Muscle of leg (tissue), 16 donors: ENCODE data around the gene SIRT6. TPM values are rescaled to one million over a fixed set of nuclear protein-coding genes. Genes with fewer than 3 reads are reported as not detected.
"Not testable (repeated sequence)": the region's sequence is repeated elsewhere in the genome, so short reads cannot be mapped to it uniquely, and the experiment has no call there.

ENCODE experiments used
- DNase-seq: peaks from one replicate; pipeline ENCODE4 v3.0.0; 2013
- H3K27ac ChIP-seq: one replicate; pipeline ENCODE4 v1.5.1; 2013; ENCODE audit warnings: mild to moderate bottlenecking, low read length, control low read depth
- H3K27me3 ChIP-seq: one replicate; pipeline ENCODE4 v1.6.1; 2013; ENCODE audit warnings: low read length; ENCODE audit not compliant: control insufficient read depth, insufficient read depth
- H3K36me3 ChIP-seq: one replicate; pipeline ENCODE4 v1.6.1; 2013; ENCODE audit warnings: low read length; ENCODE audit not compliant: control insufficient read depth, insufficient read depth
- H3K4me1 ChIP-seq: one replicate; pipeline ENCODE4 v1.6.1; 2013; ENCODE audit warnings: low read length; ENCODE audit not compliant: control insufficient read depth, insufficient read depth
- H3K4me3 ChIP-seq: one replicate; pipeline ENCODE4 v1.5.1; 2013; ENCODE audit warnings: low read length, control low read depth
- H3K9me3 ChIP-seq: replicated peaks from 2 replicates; pipeline ENCODE4 v1.6.1; 2013; ENCODE audit warnings: low read depth, low read length; ENCODE audit not compliant: control insufficient read depth
- WGBS: methylation state at CpG from one replicate; pipeline ENCODE4 v1.1.5; 2013; ENCODE audit warnings: missing lambda C conversion rate; ENCODE audit not compliant: insufficient coverage; 5-methylcytosine and 5-hydroxymethylcytosine counted together
- long read RNA-seq, 11 donors: transcript quantifications; one replicate each; lab custom pipeline, GENCODE V29; 2026
- polyA plus RNA-seq, 8 donors: library from polyadenylated mRNA; unstranded; fragments of 120-200 nt; gene quantifications; one replicate each; pipeline versions ENCODE4 v1.2.1 to v1.2.3, GENCODE V29; 2013; ENCODE audit warnings: inconsistent platforms in 1 of 8, low replicate concordance in 1 of 8; ENCODE audit not compliant: insufficient read length in 8 of 8, insufficient read depth in 1 of 8
- total RNA-seq: library from RNA; stranded (reverse); fragments of 120-200 nt; gene quantifications from one replicate; pipeline ENCODE4 v1.2.4, GENCODE V29; 2013

Gene SIRT6
- total RNA-seq (6.0 TPM), polyA plus RNA-seq (10 to 100 TPM; 10.5 to 17.1 (median 12.2) TPM)
- long read RNA-seq, donor 1, partial matches to known transcripts: 0 of 1 reads
- long read RNA-seq, donor 1, other reads (novel, unspliced or antisense): 0 of 1 reads
- long read RNA-seq, donor 2: 0 reads
- long read RNA-seq, donor 3, transcript SIRT6-202 (8 exons, 1,641 nt): major isoform, 5 of 5 reads
- long read RNA-seq, donor 3, partial matches to known transcripts: 0 of 5 reads
- long read RNA-seq, donor 3, other reads (novel, unspliced or antisense): 0 of 5 reads
- long read RNA-seq, donor 4, partial matches to known transcripts: 0 of 1 reads
- long read RNA-seq, donor 4, other reads (novel, unspliced or antisense): 0 of 1 reads
- long read RNA-seq, donor 5, transcript SIRT6-202 (8 exons, 1,641 nt): major isoform, 8 of 197 reads
- long read RNA-seq, donor 5, partial matches to known transcripts: 188 of 197 reads
- long read RNA-seq, donor 5, other reads (novel, unspliced or antisense): 0 of 197 reads
- long read RNA-seq, donor 6, partial matches to known transcripts: 0 of 4 reads
- long read RNA-seq, donor 6, other reads (novel, unspliced or antisense): 0 of 4 reads
- long read RNA-seq, donor 7, partial matches to known transcripts: 0 of 6 reads
- long read RNA-seq, donor 7, other reads (novel, unspliced or antisense): 0 of 6 reads
- long read RNA-seq, donor 8, partial matches to known transcripts: 0 of 1 reads
- long read RNA-seq, donor 8, other reads (novel, unspliced or antisense): 0 of 1 reads
- long read RNA-seq, donor 9, partial matches to known transcripts: 0 of 5 reads
- long read RNA-seq, donor 9, other reads (novel, unspliced or antisense): 5 of 5 reads
- long read RNA-seq, donor 10, partial matches to known transcripts: 0 of 2 reads
- long read RNA-seq, donor 10, other reads (novel, unspliced or antisense): 0 of 2 reads
- long read RNA-seq, donor 11, partial matches to known transcripts: 0 of 3 reads
- long read RNA-seq, donor 11, other reads (novel, unspliced or antisense): 0 of 3 reads

DNA sequence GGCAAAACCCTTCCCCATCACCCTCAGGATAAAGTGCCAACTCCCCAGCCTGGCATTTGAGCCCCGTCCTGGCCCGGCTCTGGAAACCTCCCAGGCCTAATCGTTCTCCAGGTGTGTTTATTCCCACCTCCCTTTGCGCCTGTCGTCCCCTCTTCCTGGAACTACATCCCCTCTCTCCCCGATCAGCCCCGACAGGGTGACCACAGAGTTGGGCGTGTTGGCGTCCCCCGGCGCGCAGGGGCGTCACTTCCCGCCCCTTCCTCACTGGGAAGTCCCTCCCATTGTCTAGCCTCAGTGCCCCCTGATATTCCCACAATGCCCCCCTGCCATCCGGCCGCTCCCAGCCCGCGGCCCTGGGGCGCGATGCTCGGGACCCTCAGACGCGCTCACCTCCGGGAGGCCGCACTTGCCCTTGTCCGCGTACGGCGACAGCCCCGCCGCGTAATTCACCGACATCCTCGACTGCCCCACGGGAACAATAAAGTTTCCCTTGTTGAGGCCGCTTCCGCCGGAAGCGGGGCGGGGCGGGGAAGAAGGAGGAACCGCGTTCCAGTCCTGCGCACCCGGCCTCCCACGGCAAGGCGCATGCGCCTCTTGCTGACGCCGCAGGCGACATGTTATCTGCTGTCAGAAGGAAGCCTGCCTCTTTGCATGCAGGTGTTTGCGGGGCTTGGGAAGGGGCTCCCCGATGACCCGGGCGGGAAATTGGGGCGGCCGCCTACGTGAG is at the start of gene SIRT6, which contains the start of gene ANKRD24:
Gene SIRT6, minus strand, starts transcription at position 480 of the 727 bp plus-strand sequence. Its CDS starts 24 bp downstream, at position 456.
Gene ANKRD24, plus strand, starts transcription at position 606 of the 727 bp plus-strand sequence. CDS start 3,737 bp downstream, outside the sequence.
- H3K27ac ChIP-seq: peak within 1 kb of the TSS; percentile 80
- peak; percentile 98 for DNase-seq
- peaks cover 2% of the 10 kb centered on the region for H3K27me3 ChIP-seq
- under 1% methylated on average over 46 of the region's 58 CpGs for WGBS
- peaks cover 29% of the 10 kb centered on the region for H3K4me1 ChIP-seq
- H3K9me3 ChIP-seq: no peaks in the 10 kb centered on the region
- peak within 1 kb of the TSS; percentile 97 for H3K4me3 ChIP-seq
- H3K36me3 ChIP-seq: peaks cover 19% of the 10 kb centered on the region

DNA sequence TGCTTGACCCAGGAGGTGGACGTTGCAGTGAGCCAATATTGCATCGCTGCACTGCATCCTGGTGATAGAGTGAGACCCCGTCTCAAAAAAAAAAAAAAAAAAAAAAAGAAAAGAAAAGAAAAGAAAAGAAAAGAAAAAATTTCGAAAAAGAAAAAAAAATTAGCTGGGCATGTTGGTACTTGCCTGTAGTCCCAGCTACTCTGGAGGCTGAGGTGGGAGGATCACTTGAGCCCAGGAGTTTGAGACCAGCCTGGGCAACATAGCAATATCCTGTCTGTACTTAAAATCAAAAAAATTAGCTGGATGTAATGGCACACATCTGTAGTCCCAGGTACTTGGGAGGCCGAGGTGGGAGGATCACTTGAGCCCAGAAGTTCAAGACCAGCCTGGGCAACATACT is 49.8 kb upstream of the SIRT6 start:
- peaks cover 12% of the 10 kb centered on the region for H3K4me1 ChIP-seq
- H3K27me3 ChIP-seq: not testable (repeated sequence)

DNA sequence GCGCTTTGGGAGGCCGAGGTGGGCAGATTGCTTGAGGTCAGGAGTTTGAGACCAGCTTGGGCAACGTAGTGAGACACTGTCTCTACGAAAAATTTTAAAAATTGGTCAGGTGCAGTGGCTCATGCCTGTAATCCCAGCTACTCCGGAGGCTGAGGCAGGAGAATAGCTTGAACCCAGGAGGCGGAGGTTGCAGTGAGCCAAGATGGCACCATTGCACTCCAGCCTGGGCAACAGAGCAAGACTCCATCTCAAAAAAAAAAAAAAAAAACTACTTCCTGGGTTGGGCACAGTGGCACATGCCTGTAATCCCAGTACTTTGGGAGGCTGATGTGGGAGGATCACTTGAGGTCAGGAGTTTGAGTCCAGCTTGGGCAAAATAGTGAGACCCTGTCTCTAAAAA is 49.2 kb upstream of the SIRT6 start:
- DNase-seq, H3K36me3 ChIP-seq: not testable (repeated sequence)
- WGBS: 84% methylated on average over 5 of the region's 6 CpGs

More for the DNA sequence above, 49.8 kb upstream of the SIRT6 start:
- not testable (repeated sequence) for H3K9me3 ChIP-seq, H3K27ac ChIP-seq, DNase-seq, H3K4me3 ChIP-seq, H3K36me3 ChIP-seq
- WGBS: 83% methylated on average over 1 of the region's 5 CpGs

DNA sequence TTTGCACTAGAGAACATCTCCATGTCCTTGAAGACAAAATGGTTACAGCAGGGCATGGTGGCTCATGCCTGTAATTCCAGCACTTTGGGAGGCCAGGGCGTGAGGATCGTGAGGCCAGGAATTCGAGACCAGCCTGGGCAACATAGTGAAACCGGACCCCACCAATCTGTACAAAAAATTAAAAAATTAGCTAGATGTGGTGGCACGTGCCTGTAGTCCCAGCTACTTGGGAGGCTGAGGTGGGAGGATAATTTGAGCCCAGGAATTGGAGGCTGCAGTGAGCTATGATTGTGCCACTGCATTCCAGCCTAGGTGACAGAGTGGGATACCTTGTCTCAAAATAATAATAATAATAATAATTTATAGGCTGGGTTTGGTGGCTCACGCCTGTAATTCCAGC is 47.9 kb upstream of the SIRT6 start:
- H3K4me1 ChIP-seq: peaks cover 12% of the 10 kb centered on the region
- DNase-seq, H3K36me3 ChIP-seq, H3K27ac ChIP-seq, H3K4me3 ChIP-seq, H3K9me3 ChIP-seq, H3K27me3 ChIP-seq: not testable (repeated sequence)
- 100% methylated on average over 1 of the region's 6 CpGs for WGBS

More for the DNA sequence above, 49.2 kb upstream of the SIRT6 start:
- not testable (repeated sequence) for H3K9me3 ChIP-seq, H3K27ac ChIP-seq, H3K27me3 ChIP-seq, H3K4me3 ChIP-seq
- peaks cover 12% of the 10 kb centered on the region for H3K4me1 ChIP-seq

DNA sequence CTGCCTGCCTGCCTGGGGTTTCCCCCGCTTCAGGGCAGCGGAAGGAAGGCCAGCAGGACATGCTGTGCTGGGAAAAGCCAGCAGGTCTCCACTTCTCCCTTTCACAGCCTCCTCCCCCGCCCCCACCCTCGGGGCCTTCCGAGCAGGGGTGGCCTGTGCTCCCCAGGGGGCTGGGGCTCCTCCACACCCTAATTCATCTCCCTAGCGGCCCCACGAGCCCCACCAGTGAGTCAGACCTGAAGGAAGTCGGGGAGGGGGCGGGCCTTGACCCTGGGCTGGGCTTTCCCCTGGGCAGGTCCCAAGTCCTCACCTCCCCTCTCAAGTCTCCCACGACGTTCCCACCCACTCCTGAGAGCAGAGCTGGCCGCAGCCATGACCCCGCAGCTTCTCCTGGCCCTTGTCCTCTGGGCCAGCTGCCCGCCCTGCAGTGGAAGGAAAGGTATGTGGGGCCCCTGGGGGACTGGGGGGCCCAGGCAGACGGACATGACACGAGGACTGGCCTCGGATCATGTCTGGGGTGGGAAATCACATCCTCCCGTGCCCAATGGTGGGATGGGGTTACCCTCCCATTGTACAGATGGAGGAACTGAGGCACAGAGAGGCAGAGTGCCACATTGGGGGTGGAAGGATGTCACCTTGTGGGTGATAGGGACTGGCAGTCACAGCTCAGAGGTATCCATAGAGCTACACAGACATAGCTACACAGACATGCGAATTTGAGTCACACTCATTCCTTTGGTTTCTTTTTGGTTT is 47.0 kb upstream of the SIRT6 start, which contains the start of gene EBI3:
Gene EBI3, plus strand, starts transcription at position 345 of the 753 bp plus-strand sequence. Its CDS starts 28 bp downstream, at position 373.
- H3K36me3 ChIP-seq: no peaks in the 10 kb centered on the region
- DNase-seq: peak; percentile 28
- H3K27ac ChIP-seq: no peak within 1 kb of the TSS
- no peaks in the 10 kb centered on the region for H3K9me3 ChIP-seq
- peaks cover 12% of the 10 kb centered on the region for H3K4me1 ChIP-seq
- no peak within 1 kb of the TSS for H3K4me3 ChIP-seq
- 19% methylated on average over 11 of the region's 19 CpGs for WGBS
- H3K27me3 ChIP-seq: peaks cover 3% of the 10 kb centered on the region

DNA sequence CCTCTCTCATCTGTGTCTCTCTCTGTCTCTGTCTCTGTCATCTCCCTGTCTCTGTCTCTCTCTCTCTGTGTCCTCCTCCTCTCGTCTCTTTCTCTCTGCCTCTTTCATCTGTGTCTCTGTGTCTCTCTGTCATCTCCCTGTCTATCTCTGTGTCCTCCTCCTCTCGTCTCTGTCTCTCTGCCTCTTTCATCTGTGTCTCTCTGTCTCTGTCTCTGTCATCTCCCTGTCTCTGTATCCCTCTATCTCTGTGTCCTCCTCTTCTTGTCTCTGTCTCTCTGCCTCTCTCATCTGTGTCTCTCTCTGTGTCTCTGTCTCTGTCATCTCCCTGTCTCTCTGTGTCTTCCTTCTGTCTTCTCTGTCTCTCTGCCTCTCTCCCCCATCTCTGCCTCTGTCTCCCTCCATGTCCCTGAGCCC is 46.4 kb upstream of the SIRT6 start:
- Histone ChIP-seq H3K4me3 (no peak overlapping the region), H3K9me3 (no peaks in the 10 kb centered on the region), H3K27me3 (peaks cover 3% of the 10 kb centered on the region), H3K27ac (no peak overlapping the region), H3K4me1 (peaks cover 12% of the 10 kb centered on the region), H3K36me3 (no peaks in the 10 kb centered on the region)
- 91% methylated on average over 2 of the region's 2 CpGs for WGBS
- no peak for DNase-seq

DNA sequence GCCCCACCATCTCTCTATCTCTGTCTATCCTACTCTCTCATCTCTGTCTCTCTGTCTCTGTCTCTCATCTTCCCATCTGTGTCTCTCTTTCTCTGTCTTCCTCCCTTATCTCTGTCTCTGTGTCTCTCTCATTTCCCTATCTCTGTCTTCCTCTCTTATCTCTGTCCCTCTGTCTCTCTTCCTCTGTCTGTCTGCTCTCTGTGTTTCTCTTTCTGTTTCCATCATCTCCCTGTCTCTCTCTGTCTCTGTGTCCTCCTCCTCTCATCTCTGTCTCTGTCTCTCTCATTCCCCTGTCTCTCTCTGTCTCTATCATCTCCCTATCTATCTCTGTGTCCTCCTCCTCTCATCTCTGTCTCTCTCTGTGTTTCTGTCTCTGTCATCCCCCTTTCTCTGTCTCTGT is 45.4 kb upstream of the SIRT6 start:
- Histone ChIP-seq H3K4me1 (peaks cover 8% of the 10 kb centered on the region), H3K9me3 (no peaks in the 10 kb centered on the region), H3K36me3 (no peaks in the 10 kb centered on the region), H3K4me3 (no peak overlapping the region), H3K27ac (no peak overlapping the region), H3K27me3 (peaks cover 3% of the 10 kb centered on the region)
- DNase-seq: no peak

DNA sequence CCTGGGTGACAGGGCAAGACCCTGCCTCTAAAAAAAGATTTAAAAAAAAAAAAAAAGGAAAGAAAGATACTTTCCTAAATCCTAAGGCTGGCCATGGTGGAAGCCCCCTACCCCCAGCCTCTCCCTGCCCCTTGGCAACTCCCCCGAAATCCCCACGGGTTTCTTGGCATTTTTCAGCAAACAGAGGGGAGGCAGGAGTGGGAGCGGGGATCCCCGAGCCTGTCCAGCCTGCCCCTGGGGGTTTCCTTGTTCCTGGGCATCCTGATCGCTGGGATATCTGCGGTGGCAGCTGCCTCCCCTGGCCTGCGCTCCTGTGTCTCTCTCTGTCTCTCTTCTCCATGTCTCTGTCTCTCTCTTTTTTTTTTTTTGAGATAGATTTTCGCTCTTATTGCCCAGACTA is 43.5 kb upstream of the SIRT6 start:
- H3K27me3 ChIP-seq: peaks cover 3% of the 10 kb centered on the region
- no peaks in the 10 kb centered on the region for H3K9me3 ChIP-seq
- no peaks in the 10 kb centered on the region for H3K36me3 ChIP-seq
- 77% methylated on average over 4 of the region's 8 CpGs for WGBS
- H3K4me1 ChIP-seq: peaks cover 8% of the 10 kb centered on the region
- no peak for DNase-seq
- H3K27ac ChIP-seq: no peak overlapping the region
- no peak overlapping the region for H3K4me3 ChIP-seq

DNA sequence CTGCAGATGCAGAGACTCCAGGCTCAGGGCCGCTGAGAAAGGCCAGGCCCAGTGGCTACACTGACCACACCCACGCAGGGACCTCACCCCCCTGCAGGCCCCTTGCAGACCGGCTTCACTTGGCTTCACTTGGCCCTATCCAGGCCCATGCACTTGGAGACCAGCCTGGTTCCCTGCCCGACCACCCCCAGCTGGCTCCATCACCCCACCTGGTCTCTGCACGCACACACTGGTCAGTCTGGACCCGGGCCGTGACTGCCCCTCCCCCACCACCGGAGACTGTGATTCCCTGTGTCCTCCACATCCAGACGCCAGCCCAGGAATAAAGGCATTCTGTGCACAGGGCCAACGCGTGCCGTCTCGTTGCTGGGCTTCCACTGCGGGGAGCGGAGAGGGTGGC is 42.1 kb upstream of the SIRT6 start:
- Histone ChIP-seq H3K9me3 (no peaks in the 10 kb centered on the region), H3K27ac (no peak overlapping the region), H3K27me3 (peaks cover 3% of the 10 kb centered on the region), H3K4me3 (no peak overlapping the region), H3K4me1 (peaks cover 6% of the 10 kb centered on the region), H3K36me3 (no peaks in the 10 kb centered on the region)
- no peak for DNase-seq
- 41% methylated on average over 9 of the region's 15 CpGs for WGBS
